K562 (cell line): ENCODE data around the gene CAPN8. TPM values are rescaled to one million over a fixed set of nuclear protein-coding genes. Genes with fewer than 3 reads are reported as not detected.
A peak's percentile ranks its signal among the peaks of the same experiment; 100 is the strongest.

Source experiments
- ARID1B ChIP-seq: fragments of 450-650 bp; IDR thresholded peaks from 2 replicates; pipeline ENCODE4 v1.6.1; 2016; ENCODE audit warnings: antibody characterized with exemption, mild to moderate bottlenecking, inconsistent platforms
- ATF6 ChIP-seq: sonication (generic); formaldehyde crosslinking; IDR thresholded peaks from 2 replicates; pipeline ENCODE4 v1.4.0; 2020; ENCODE audit warnings: mild to moderate bottlenecking, missing genetic modification reagents
- CBFB ChIP-seq: sonication (generic); formaldehyde crosslinking; IDR thresholded peaks from 2 replicates; pipeline ENCODE4 v1.4.0; 2020; ENCODE audit warnings: mild to moderate bottlenecking, missing genetic modification reagents
- FOXM1 ChIP-seq, 2 experiments: fragments of 450-650 bp in 1 of 2; sonication (generic) in 1 of 2; formaldehyde crosslinking in 1 of 2; IDR thresholded peaks; 2 replicates each; pipeline versions ENCODE4 v1.6.1 to v1.9.0; 2017 to 2022; ENCODE audit warnings: low read depth in 2 of 2, mild to moderate bottlenecking in 2 of 2, missing genetic modification reagents in 1 of 2, moderate library complexity in 1 of 2
- HMG20A ChIP-seq: fragments of 450-650 bp; formaldehyde crosslinking; conservative IDR thresholded peaks from 2 replicates; pipeline ENCODE4 v1.4.0; 2020; ENCODE audit warnings: mild to moderate bottlenecking, mixed read lengths
- KLF16 ChIP-seq: IDR thresholded peaks from 2 replicates; pipeline ENCODE4 v1.6.1; 2016; ENCODE audit warnings: antibody characterized with exemption
- MECOM ChIP-seq: fragments of 250-450 bp; sonication (Bioruptor Pico); IDR thresholded peaks from 2 replicates; pipeline ENCODE4 v1.8.0; 2022; ENCODE audit warnings: inconsistent platforms
- NFYB ChIP-seq: IDR thresholded peaks from 2 replicates; pipeline ENCODE4 v1.6.1; 2011; ENCODE audit warnings: mild to moderate bottlenecking, moderate library complexity; ENCODE audit not compliant: insufficient read length; ENCODE audit errors: extremely low read depth
- PCBP1 ChIP-seq: fragments of 200-400 bp; formaldehyde crosslinking; IDR thresholded peaks from 2 replicates; pipeline ENCODE4 v1.6.1; 2018; ENCODE audit warnings: mild to moderate bottlenecking, low read depth, low read length; ENCODE audit not compliant: poor library complexity, severe bottlenecking
- PTBP1 ChIP-seq: fragments of 200-400 bp; formaldehyde crosslinking; IDR thresholded peaks from 2 replicates; pipeline ENCODE4 v1.6.1; 2017; ENCODE audit warnings: low read depth, low read length
- RBM14 ChIP-seq: fragments of 200-400 bp; formaldehyde crosslinking; IDR thresholded peaks from 2 replicates; pipeline ENCODE4 v1.6.1; 2018; ENCODE audit warnings: low read depth, mild to moderate bottlenecking, low read length, moderate library complexity, borderline replicate concordance; ENCODE audit not compliant: insufficient read depth
- RFX5 ChIP-seq: IDR thresholded peaks from 2 replicates; pipeline ENCODE4 v1.6.1; 2011; ENCODE audit warnings: low read depth, mild to moderate bottlenecking, improper control_type of control experiment, low read length
- STAT5A ChIP-seq: IDR thresholded peaks from 2 replicates; pipeline ENCODE4 v1.6.1; 2012; ENCODE audit warnings: low read length, inconsistent platforms, borderline replicate concordance
- ZBTB2 ChIP-seq: fragments of 450-650 bp; IDR thresholded peaks from 2 replicates; pipeline ENCODE4 v1.6.1; 2016; ENCODE audit warnings: antibody characterized with exemption
- ZNF143 ChIP-seq: sonication (generic); formaldehyde crosslinking; IDR thresholded peaks from 2 replicates; pipeline ENCODE4 v1.9.0; 2022; ENCODE audit warnings: mild to moderate bottlenecking, missing genetic modification reagents
- ZNF165 ChIP-seq: fragments of 250-450 bp; sonication (Bioruptor Pico); IDR thresholded peaks from 2 replicates; pipeline ENCODE4 v1.4.0; 2020; ENCODE audit warnings: borderline replicate concordance
- ZNF41 ChIP-seq: fragments of 250-450 bp; sonication (Bioruptor Pico); conservative IDR thresholded peaks from 2 replicates; pipeline ENCODE4 v1.4.0; 2020; ENCODE audit warnings: mild to moderate bottlenecking
- ZNF699 ChIP-seq: fragments of 250-450 bp; sonication (Bioruptor Pico); IDR thresholded peaks from 2 replicates; pipeline ENCODE4 v1.8.0; 2021; ENCODE audit warnings: mild to moderate bottlenecking, moderate library complexity; ENCODE audit not compliant: insufficient replicate concordance
- polyA plus RNA-seq, 8 experiments: library from polyadenylated mRNA; depleted of rRNA in 4 of 8; stranded (reverse) in 5 of 8; unstranded in 3 of 8; fragments of >200 nt; fragmentation: Nextera tagmentation in 2 of 8; fragmentation: Illumina TruSeq in 1 of 8; extraction: Ambion mirVana in 2 of 8; extraction: Trizol in 1 of 8; gene quantifications; 2 replicates each; pipeline versions ENCODE4 v1.2.1 to v1.2.3, GENCODE V29; 2011 to 2014; ENCODE audit warnings: inconsistent platforms in 1 of 8, missing spikeins in 1 of 8
- total RNA-seq, 7 experiments: library from RNA; depleted of rRNA in 6 of 7; stranded (reverse); fragments of >200 nt in 6 of 7; fragmentation: Illumina TruSeq in 2 of 7; extraction: Trizol in 2 of 7; gene quantifications; 2 replicates each; pipeline versions ENCODE4 v1.2.1 to v1.2.3, GENCODE V29; 2011 to 2021; ENCODE audit warnings: low replicate concordance in 1 of 7
- TF ChIP-seq, protein P1 (sequence below): fragments of 250-450 bp; sonication (Bioruptor Pico); IDR thresholded peaks from 2 replicates; pipeline ENCODE4 v1.9.0; 2021; ENCODE audit warnings: mild to moderate bottlenecking, inconsistent platforms

Gene CAPN8
- total and polyA plus RNA-seq, 9 of the 15 experiments (the other 6 are each of a cell fraction or from before 2014, with no cell fraction given) = 0.06 TPM; not detected in 8

DNA sequence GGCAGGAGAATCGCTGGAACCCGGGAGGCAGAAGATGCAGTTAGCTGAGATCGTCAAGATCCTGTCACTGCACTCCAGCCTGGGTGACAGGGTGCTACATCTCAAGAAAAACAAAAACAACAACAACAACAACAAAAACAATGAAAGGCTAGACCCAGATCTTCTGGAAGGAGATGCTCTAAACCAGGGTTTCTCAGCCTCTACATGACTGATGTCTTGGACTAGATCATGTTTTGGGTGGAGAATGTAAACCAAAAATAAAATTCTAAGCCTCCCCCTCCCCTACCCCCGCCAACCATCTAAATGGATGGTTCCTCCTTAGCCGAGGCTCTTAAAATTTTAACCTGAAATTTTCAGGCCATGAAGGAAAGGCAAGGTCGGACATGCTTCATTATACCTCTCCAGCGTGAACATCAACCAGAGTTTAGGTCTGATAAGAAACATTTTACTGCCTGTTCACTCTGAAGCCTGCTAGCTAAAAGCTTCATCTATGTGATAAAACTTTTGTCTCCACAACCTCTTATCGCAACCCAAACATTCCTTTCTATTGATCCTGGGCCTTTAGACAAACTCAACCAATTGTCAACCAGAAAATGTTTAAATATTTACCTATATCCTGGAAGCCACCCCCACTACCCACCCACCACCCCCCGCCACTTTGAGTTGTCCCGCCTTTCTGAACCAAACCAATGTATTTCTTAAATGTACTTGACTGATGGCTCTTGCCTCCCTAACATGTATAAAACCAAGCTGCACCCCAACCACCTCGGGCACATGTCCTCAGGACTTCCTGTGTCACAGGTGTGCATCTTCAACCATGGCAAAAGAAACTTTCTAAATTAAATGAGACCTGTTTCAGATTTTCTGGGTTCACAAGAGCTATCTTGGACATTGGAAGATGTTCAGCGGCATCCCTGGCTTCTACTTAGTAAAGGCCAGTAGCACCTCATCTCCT lies 45.0 kb upstream of the CAPN8 start (continued):
- TF ChIP-seq ZNF143 (no peak), ZNF41 (CRISPR knock-in tag) (no peak), CBFB (CRISPR knock-in tag) (no peak), FOXM1 (IDR thresholded peaks at IDR 0.05; ENCODE audit: low read depth) (0 out of 2 replicates have a peak, but pooled peaks have one; percentile 16), FOXM1 (CRISPR knock-in tag; IDR thresholded peaks at IDR 0.05; ENCODE audit: low read depth) (no peak), PTBP1 (no peak), KLF16 (peak; percentile 17; the same call in 1 of the 2 replicates), STAT5A (peak; percentile 28; the same call in 1 of the 2 replicates), MECOM (CRISPR knock-in tag) (no peak), ZNF165 (CRISPR knock-in tag) (no peak), NFYB (no peak), RBM14 (no peak), ZBTB2 (no peak), ZNF699 (CRISPR knock-in tag) (no peak), HMG20A (CRISPR knock-in tag) (no peak), ATF6 (no peak), ARID1B (peak; percentile 74), RFX5 (no peak), PCBP1 (no peak)
- TF ChIP-seq, protein P1, sequence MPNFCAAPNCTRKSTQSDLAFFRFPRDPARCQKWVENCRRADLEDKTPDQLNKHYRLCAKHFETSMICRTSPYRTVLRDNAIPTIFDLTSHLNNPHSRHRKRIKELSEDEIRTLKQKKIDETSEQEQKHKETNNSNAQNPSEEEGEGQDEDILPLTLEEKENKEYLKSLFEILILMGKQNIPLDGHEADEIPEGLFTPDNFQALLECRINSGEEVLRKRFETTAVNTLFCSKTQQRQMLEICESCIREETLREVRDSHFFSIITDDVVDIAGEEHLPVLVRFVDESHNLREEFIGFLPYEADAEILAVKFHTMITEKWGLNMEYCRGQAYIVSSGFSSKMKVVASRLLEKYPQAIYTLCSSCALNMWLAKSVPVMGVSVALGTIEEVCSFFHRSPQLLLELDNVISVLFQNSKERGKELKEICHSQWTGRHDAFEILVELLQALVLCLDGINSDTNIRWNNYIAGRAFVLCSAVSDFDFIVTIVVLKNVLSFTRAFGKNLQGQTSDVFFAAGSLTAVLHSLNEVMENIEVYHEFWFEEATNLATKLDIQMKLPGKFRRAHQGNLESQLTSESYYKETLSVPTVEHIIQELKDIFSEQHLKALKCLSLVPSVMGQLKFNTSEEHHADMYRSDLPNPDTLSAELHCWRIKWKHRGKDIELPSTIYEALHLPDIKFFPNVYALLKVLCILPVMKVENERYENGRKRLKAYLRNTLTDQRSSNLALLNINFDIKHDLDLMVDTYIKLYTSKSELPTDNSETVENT = no peak
